Heart right ventricle (tissue), 16 donors: ENCODE results near the gene NOM1. TPM values are rescaled to one million over a fixed set of nuclear protein-coding genes. Genes with fewer than 3 reads are reported as not detected.

Source experiments
- ATAC-seq, 8 donors: fragments of 200-7000 bp; cut with Tn5 transposase; one replicate each; pipeline ENCODE4 v1.9.1; 2020; ENCODE audit warnings: mild to moderate bottlenecking in 8 of 8, moderate library complexity in 8 of 8, moderate number of reproducible peaks in 1 of 8
- DNase-seq, 2 donors: peaks; one replicate each; pipeline ENCODE4 v3.0.0-alpha.2; 2020
- H3K27ac ChIP-seq, 10 donors: fragments of 200-600 bp; sonication (generic) in 2 of 10; one replicate each; pipeline versions ENCODE4 v1.5.0 to v1.8.0; 2020 to 2022; ENCODE audit warnings: mild to moderate bottlenecking in 3 of 10
- H3K27me3 ChIP-seq, 7 donors: fragments of 200-600 bp; one replicate each; pipeline ENCODE4 v1.8.0; 2021 to 2022; ENCODE audit warnings: mild to moderate bottlenecking in 2 of 7
- H3K36me3 ChIP-seq, 9 donors: fragments of 200-600 bp; sonication (generic) in 1 of 9; one replicate each; pipeline versions ENCODE4 v1.5.0 to v1.8.0; 2020 to 2022; ENCODE audit warnings: mild to moderate bottlenecking in 2 of 9
- H3K4me1 ChIP-seq, 9 donors: fragments of 200-600 bp; sonication (generic) in 1 of 9; one replicate each; pipeline versions ENCODE4 v1.5.0 to v1.8.0; 2020 to 2022; ENCODE audit warnings: mild to moderate bottlenecking in 4 of 9
- H3K4me3 ChIP-seq, 10 donors: fragments of 200-600 bp; sonication (generic) in 2 of 10; one replicate each; pipeline versions ENCODE4 v1.5.0 to v1.8.0; 2020 to 2022; ENCODE audit warnings: mild to moderate bottlenecking in 7 of 10, moderate library complexity in 2 of 10
- H3K9me3 ChIP-seq, 11 donors: fragments of 200-600 bp in 10 of 11; sonication (generic) in 2 of 11; one replicate each; pipeline versions ENCODE4 v1.5.0 to v1.8.0; 2013 to 2022; ENCODE audit warnings: mild to moderate bottlenecking in 2 of 11, control low read depth in 1 of 11, moderate library complexity in 1 of 11
- WGBS, 2 donors: extraction: QIAGEN DNeasy Blood & Tissue Kit; methylation state at CpG; one replicate each; pipeline ENCODE4 v1.1.7; 2013; ENCODE audit warnings: inconsistent platforms in 1 of 2; 5-methylcytosine and 5-hydroxymethylcytosine counted together
- intact Hi-C, 10 donors: fragments of 100-400 bp; cut with DNase I; formaldehyde crosslinking; loops; one replicate each; pipeline versions ENCODE4 v1.11.1 to v1.14.2; 2022
- polyA plus RNA-seq, 2 donors: library from polyadenylated mRNA; stranded (reverse); fragments of 200-250 nt; gene quantifications; one replicate each; pipeline ENCODE4 v1.2.3, GENCODE V29; 2013
- total RNA-seq, 10 donors: library from RNA; stranded (reverse); fragmentation: NEBNext Ultra II Directional in 3 of 10; extraction: Animal tissue kit (Norgen Biotek cat#: 25700) in 3 of 10; gene quantifications; one replicate each; pipeline versions ENCODE4 v1.2.1 to v1.2.4, GENCODE V29; 2021 to 2023
- TF ChIP-seq, protein P1 (sequence below), 9 donors: fragments of 200-600 bp; sonication (generic) in 2 of 9; IDR thresholded peaks; one replicate each; pipeline versions ENCODE4 v1.5.0 to v1.8.0; 2021 to 2022; ENCODE audit warnings: antibody characterized with exemption in 9 of 9, mild to moderate bottlenecking in 5 of 9, moderate library complexity in 1 of 9
- donor health status: Arrhythmogenic right ventricular cardiomyopathy.
- donor health status: ischemic (EF 13 %, LVEDD 7.1; RV severe dilation, severe dysfunction).
- donor health status: healthy with polysubstance abuse.
- donor health status: DM: no; HTN: yes; CAD: no.
- donor health status: DM: no; HTN: no; CAD: no.
- donor health status: ischemic (EF 25% LVEDD 6.9; RV normal size, moderate dysfunction).
- donor health status: ischemic (EF 25% LVEDD 5.7; RV mildly dilated, moderate dysfunction).
- donor health status: healthy.
- donor health status: DM: yes; HTN: yes; CAD: no.
- donor health status: Ischemic cardiomyopathy.
- donor health status: ischemic (EF 35%, LVEDD 5.7; RV mildly dilated, moderate dysfunction).
- donor health status: nonischemic (EF 11% LVEDD 7.7; RV severe dilation, severe dysfunction).
- donor health status: DM: yes; HTN: yes; CAD: no.
- donor health status: PGD.
- donor health status: ischemic (EF 29% LVEDD 5.4; RV normal size, mild dysfunction).
- donor health status: nonischemic (EF 23%, LVEDD 6.1; RV moderate dilation, normal function).

The NOM1 gene
- total and polyA plus RNA-seq, 12 donors: 4.2 to 13.6 (median 8.3) TPM

GRCh38 chr7:157009778-157010587, 60.5 kb downstream of the NOM1 start:
- H3K4me1 ChIP-seq: peaks cover 4 to 25% (median 11%) of the 10 kb centered on the region in 9 donors
- no peaks in the 10 kb centered on the region for H3K9me3 ChIP-seq
- H3K36me3 ChIP-seq: no peaks in the 10 kb centered on the region
- H3K27me3 ChIP-seq: peaks cover 41 to 97% (median 96%) of the 10 kb centered on the region in 7 donors
- WGBS, 2 donors: 0 to 1% methylated on average over 53 to 125 of the region's 130 CpGs
- ATAC-seq: peak in 1 of 8 donors; percentile 23
- H3K27ac ChIP-seq: no peak overlapping the region
- DNase-seq: no peak
- peak overlapping the region; percentile 18 to 57 (median 52) for H3K4me3 ChIP-seq
- TF ChIP-seq, protein P1, sequence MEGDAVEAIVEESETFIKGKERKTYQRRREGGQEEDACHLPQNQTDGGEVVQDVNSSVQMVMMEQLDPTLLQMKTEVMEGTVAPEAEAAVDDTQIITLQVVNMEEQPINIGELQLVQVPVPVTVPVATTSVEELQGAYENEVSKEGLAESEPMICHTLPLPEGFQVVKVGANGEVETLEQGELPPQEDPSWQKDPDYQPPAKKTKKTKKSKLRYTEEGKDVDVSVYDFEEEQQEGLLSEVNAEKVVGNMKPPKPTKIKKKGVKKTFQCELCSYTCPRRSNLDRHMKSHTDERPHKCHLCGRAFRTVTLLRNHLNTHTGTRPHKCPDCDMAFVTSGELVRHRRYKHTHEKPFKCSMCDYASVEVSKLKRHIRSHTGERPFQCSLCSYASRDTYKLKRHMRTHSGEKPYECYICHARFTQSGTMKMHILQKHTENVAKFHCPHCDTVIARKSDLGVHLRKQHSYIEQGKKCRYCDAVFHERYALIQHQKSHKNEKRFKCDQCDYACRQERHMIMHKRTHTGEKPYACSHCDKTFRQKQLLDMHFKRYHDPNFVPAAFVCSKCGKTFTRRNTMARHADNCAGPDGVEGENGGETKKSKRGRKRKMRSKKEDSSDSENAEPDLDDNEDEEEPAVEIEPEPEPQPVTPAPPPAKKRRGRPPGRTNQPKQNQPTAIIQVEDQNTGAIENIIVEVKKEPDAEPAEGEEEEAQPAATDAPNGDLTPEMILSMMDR (IDR thresholded peaks at IDR 0.05): no peak
- intact Hi-C loops: no loop called here

DNA sequence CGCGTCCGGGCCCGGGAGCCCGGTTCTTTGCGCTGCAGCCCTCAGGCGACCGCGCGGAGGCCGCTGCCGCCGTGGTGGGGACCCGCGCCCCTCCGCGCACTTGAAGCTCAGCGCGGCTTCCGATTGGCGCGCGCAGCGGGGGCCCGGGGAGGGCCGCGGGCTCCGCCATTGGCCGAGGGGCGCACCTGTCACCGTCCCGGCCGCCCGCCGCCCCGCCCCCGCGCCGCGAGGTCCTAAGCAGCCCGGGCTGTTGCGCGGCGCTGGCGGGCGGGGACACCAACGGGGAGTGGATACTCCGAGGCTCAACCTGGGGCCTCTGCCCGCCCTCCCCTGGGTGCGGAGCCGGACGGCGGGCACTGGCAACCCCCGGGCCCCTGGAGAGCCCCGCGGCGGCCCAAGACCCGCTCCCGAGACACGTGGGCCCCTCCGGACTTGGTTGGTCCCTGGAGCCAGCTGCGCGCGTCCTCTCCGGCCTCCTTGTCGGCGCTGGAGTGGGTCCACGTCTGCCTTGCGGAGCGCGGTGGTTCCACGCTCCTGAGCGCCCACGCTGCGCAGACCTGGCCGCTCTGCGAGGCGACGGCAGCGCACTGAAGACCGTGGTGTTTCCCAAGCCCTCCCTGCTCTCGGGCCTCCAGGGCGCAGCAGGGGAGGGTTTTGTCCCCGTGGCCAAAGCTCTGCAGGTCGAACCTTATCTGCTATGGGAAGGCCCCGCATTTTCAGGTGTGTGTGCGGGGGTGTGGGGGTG, 61.2 kb downstream of the NOM1 start, which contains the start of gene MNX1:
Gene MNX1, minus strand, starts transcription at position 76 of the 745 bp plus-strand sequence. CDS start 313 bp downstream, outside the sequence.
- intact Hi-C loops: no loop called here
- DNase-seq (peak in 1 of 2 donors; percentile 32), ATAC-seq (peak; percentile 68 to 92 (median 88))
- H3K27me3 ChIP-seq: peaks cover 36 to 97% (median 96%) of the 10 kb centered on the region in 7 donors
- TF ChIP-seq, protein P1 (IDR thresholded peaks at IDR 0.05): no peak
- no peaks in the 10 kb centered on the region for H3K9me3 ChIP-seq
- H3K4me1 ChIP-seq: peaks cover 2 to 22% (median 10%) of the 10 kb centered on the region in 9 donors
- WGBS, 2 donors: 1% methylated on average over 62 to 87 of the region's 87 CpGs
- peak within 1 kb of the TSS; percentile 18 to 57 (median 52) for H3K4me3 ChIP-seq
- no peaks in the 10 kb centered on the region for H3K36me3 ChIP-seq
- no peak within 1 kb of the TSS for H3K27ac ChIP-seq

DNA sequence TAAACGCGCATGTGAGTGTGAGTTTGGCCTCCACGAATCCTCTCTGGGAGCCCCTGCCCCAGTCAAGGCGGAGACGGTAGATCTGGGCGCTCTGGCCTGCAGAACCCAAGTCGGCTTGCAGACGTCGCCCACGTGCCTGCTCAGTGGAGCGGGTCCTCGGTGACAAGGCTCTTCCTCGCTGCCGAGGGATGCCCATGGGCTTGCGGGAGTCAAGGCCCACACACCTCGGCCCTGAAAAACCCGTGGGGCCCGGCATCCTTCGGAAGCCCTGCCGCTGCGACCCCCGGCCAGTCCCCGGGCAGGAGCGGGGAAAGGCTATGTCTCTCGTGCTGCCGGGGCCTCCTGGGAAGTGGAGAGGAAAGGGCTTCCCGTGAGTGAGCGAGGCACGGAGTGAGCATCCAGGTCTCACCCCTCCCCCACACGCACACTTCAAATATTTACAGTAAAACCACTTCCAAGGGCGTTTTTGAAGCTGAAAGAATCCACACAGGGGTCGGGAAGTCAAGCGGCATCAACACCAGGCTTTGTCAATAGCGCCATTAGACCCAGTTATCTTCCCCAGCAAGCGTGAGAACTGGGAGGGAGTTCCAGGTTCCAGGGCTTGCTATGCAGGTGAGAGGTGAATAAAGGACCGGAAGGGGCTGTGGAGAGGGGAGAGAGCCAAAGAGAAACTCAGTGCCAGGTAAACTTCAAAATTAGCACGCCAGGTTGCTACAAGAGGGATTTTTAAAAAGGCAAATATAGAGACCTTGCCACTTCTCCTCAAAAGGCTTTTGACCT, 62.0 kb downstream of the NOM1 start:
- TF ChIP-seq, protein P1 (IDR thresholded peaks at IDR 0.05): no peak
- Histone ChIP-seq H3K27me3 (peaks cover 39 to 97% (median 96%) of the 10 kb centered on the region in 7 donors), H3K36me3 (no peaks in the 10 kb centered on the region), H3K4me1 (peaks cover 0 to 19% (median 8%) of the 10 kb centered on the region in 9 donors), H3K4me3 (peak overlapping the region in 5 of 10 donors; percentile 6 to 56 (median 50)), H3K27ac (no peak overlapping the region), H3K9me3 (no peaks in the 10 kb centered on the region)
- 1% methylated on average over 37 of the region's 37 CpGs for WGBS, 2 donors
- no peak for DNase-seq
- intact Hi-C loops: no loop called here
- ATAC-seq: peak in 1 of 8 donors; percentile 9
